ENCODE results near the gene PRKN.

DNA sequence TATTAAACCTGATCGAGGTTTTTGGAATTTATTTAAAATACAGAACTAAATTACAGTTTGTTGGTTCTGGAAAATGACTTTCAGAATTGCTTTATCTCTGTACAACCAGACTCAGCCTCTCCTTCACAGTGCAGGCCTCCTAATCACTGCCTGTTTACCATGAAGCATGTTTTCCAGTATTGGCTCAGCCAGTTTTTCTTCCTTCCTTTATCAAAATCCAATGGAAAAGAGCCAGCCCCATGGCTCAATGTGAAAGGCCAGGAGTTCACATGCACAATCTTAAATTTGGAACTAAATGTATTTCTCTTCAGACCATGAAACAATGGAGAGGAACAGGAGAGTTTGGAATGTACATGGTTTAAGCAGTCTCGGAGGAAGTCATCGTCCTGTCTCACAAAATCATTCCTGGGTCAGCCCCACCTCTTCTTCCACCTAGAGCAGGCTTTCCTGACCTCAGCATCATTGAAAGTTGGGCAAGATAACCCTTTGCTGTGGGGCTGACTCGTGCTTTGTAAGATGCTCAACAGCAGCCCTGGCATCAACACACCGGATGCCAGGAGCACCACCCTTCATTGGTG lies 772.8 kb downstream of the PRKN start:
- TF ChIP-seq, protein P1, sequence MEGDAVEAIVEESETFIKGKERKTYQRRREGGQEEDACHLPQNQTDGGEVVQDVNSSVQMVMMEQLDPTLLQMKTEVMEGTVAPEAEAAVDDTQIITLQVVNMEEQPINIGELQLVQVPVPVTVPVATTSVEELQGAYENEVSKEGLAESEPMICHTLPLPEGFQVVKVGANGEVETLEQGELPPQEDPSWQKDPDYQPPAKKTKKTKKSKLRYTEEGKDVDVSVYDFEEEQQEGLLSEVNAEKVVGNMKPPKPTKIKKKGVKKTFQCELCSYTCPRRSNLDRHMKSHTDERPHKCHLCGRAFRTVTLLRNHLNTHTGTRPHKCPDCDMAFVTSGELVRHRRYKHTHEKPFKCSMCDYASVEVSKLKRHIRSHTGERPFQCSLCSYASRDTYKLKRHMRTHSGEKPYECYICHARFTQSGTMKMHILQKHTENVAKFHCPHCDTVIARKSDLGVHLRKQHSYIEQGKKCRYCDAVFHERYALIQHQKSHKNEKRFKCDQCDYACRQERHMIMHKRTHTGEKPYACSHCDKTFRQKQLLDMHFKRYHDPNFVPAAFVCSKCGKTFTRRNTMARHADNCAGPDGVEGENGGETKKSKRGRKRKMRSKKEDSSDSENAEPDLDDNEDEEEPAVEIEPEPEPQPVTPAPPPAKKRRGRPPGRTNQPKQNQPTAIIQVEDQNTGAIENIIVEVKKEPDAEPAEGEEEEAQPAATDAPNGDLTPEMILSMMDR (IDR thresholded peaks at IDR 0.05; ENCODE audit: low read depth, low read length): no peak
- TF ChIP-seq EZH2phosphoT487 (IDR thresholded peaks at IDR 0.05; ENCODE audit: low read depth): no peak

Data from OCI-LY3 (cell line).